HepG2 (cell line): ENCODE results near the gene IGFBP6. TPM values are rescaled to one million over a fixed set of nuclear protein-coding genes. Genes with fewer than 3 reads are reported as not detected.

Source experiments
- ATAC-seq: fragments of 200-7000 bp; cut with Tn5 transposase; 3 replicates; pipeline ENCODE4 v1.9.1; 2020; ENCODE audit warnings: mild to moderate bottlenecking, moderate library complexity
- BruUV-seq: library from RNA; stranded (reverse); fragments of 400-500 nt; replicated peaks from 2 replicates; lab custom pipeline; 2021; lab: Mats Ljungman, UMichigan
- CTCF ChIA-PET: fragments of 300-600 bp; formaldehyde crosslinking; extraction: SDS; loops from one replicate; lab custom pipeline; 2021; ENCODE audit warnings: low total read pairs, inconsistent platforms, low intra/inter-chr PET ratio; lab: Yijun Ruan, JAX
- POLR2A ChIA-PET: fragments of 350-600 bp; sonication (Branson Sonifier 250); formaldehyde crosslinking; loops from one replicate; lab custom pipeline; 2020; ENCODE audit warnings: antibody characterized with exemption, inconsistent platforms; lab: Yijun Ruan, JAX
- DNase-seq: peaks from one replicate; pipeline ENCODE4 v3.0.0-alpha.2; 2015; ENCODE audit warnings: low spot score
- FAIRE-seq: peaks from 3 replicates; lab custom pipeline; 2011; peaks lifted over from hg19 to GRCh38; lab: Jason Lieb, UNC
- H2AFZ ChIP-seq: one replicate; pipeline ENCODE4 v1.6.1; 2011; ENCODE audit warnings: low read length, inconsistent platforms
- H3K27ac ChIP-seq: fragments of 300-600 bp; 3 replicates; pipeline ENCODE4 v1.8.0; 2011; ENCODE audit warnings: mixed run types, mild to moderate bottlenecking, mixed read lengths, low read length, inconsistent platforms; ENCODE audit not compliant: insufficient read depth; ENCODE audit errors: extremely low read length
- H3K27me3 ChIP-seq, 2 experiments: fragments of 200-600 bp in 1 of 2; 2 replicates in 1 of 2; 3 replicates in 1 of 2; pipeline versions ENCODE4 v1.6.0 to v1.8.0; 2011; ENCODE audit warnings: low read length in 2 of 2, mild to moderate bottlenecking in 2 of 2, moderate library complexity in 2 of 2, inconsistent platforms in 1 of 2; ENCODE audit not compliant: insufficient read depth in 2 of 2, control insufficient read depth in 1 of 2
- H3K36me3 ChIP-seq, 2 experiments: fragments of 200-600 bp in 1 of 2; replicated peaks in 1 of 2; 2 replicates in 1 of 2; 3 replicates in 1 of 2; pipeline versions ENCODE4 v1.5.1 to v1.8.0; 2011; ENCODE audit warnings: low read length in 2 of 2, inconsistent platforms in 1 of 2; ENCODE audit not compliant: insufficient read depth in 2 of 2, control insufficient read depth in 1 of 2
- H3K4me1 ChIP-seq: 2 replicates; pipeline ENCODE4 v1.5.1; 2012; ENCODE audit warnings: low read length, inconsistent platforms; ENCODE audit not compliant: insufficient read depth
- H3K4me2 ChIP-seq: 2 replicates; pipeline ENCODE4 v1.6.0; 2011; ENCODE audit warnings: low read depth, low read length, inconsistent platforms
- H3K4me3 ChIP-seq, 3 experiments: fragments of 200-600 bp in 1 of 3; sonication (generic), shearing (Covaris generic) in 1 of 3; replicated peaks in 1 of 3; 2 replicates each; pipeline ENCODE4 v1.5.1; 2011 to 2016; ENCODE audit warnings: low read length in 3 of 3, inconsistent platforms in 2 of 3, low read depth in 2 of 3, mild to moderate bottlenecking in 2 of 3, control low read depth in 1 of 3, mixed read lengths in 1 of 3; ENCODE audit not compliant: insufficient read depth in 1 of 3
- H3K79me2 ChIP-seq: one replicate; pipeline ENCODE4 v1.6.1; 2011; ENCODE audit warnings: low read length, inconsistent platforms; ENCODE audit not compliant: insufficient read depth
- H3K9ac ChIP-seq: 2 replicates; pipeline ENCODE4 v1.6.0; 2011; ENCODE audit warnings: mild to moderate bottlenecking, low read depth, low read length, inconsistent platforms; ENCODE audit not compliant: insufficient read depth
- H3K9me3 ChIP-seq: 2 replicates; pipeline ENCODE4 v1.5.1; 2012; ENCODE audit warnings: mild to moderate bottlenecking, low read length
- H4K20me1 ChIP-seq: 2 replicates; pipeline ENCODE4 v1.6.0; 2011; ENCODE audit warnings: inconsistent platforms, mild to moderate bottlenecking, low read length, moderate library complexity; ENCODE audit not compliant: insufficient read depth
- GLI4 ChIP-seq: sonication (generic); formaldehyde crosslinking; IDR thresholded peaks from 2 replicates; pipeline ENCODE4 v1.5.1; 2020; ENCODE audit warnings: missing genetic modification reagents, mild to moderate bottlenecking, moderate library complexity, borderline replicate concordance
- HNF4A ChIP-seq: sonication (generic); formaldehyde crosslinking; IDR thresholded peaks from 2 replicates; pipeline ENCODE4 v1.4.0; 2020; ENCODE audit warnings: missing genetic modification reagents
- MED13 ChIP-seq: sonication (generic); formaldehyde crosslinking; IDR thresholded peaks from 2 replicates; pipeline ENCODE4 v1.5.0; 2020; ENCODE audit warnings: missing genetic modification reagents
- MTF1 ChIP-seq: sonication (generic); formaldehyde crosslinking; IDR thresholded peaks from 2 replicates; pipeline ENCODE4 v1.5.0; 2020; ENCODE audit warnings: missing genetic modification reagents
- RFX1 ChIP-seq: fragments of 450-650 bp; IDR thresholded peaks from 2 replicates; pipeline ENCODE4 v1.6.1; 2017
- SCMH1 ChIP-seq: sonication (generic); formaldehyde crosslinking; IDR thresholded peaks from 2 replicates; pipeline ENCODE4 v1.9.0; 2021; ENCODE audit warnings: missing genetic modification reagents, mild to moderate bottlenecking, borderline replicate concordance
- ZNF10 ChIP-seq: sonication (generic); formaldehyde crosslinking; IDR thresholded peaks from 2 replicates; pipeline ENCODE4 v1.4.0; 2020; ENCODE audit warnings: mild to moderate bottlenecking, low read depth, missing genetic modification reagents, borderline replicate concordance
- ZNF207 ChIP-seq: fragments of 450-650 bp; IDR thresholded peaks from 2 replicates; pipeline ENCODE4 v1.6.1; 2016; ENCODE audit warnings: antibody characterized with exemption, borderline replicate concordance
- ZNF740 ChIP-seq: sonication (generic); formaldehyde crosslinking; IDR thresholded peaks from 2 replicates; pipeline ENCODE4 v1.4.0; 2020; ENCODE audit warnings: missing genetic modification reagents
- WGBS: methylation state at CpG from one replicate; pipeline ENCODE4 v1.1.6; 2017; ENCODE audit warnings: low lambda C conversion rate; 5-methylcytosine and 5-hydroxymethylcytosine counted together
- in situ Hi-C: cut with HindIII; loops from 2 replicates; pipeline ENCODE4 v1.10.0; 2017; ENCODE audit warnings: low pct_unique_long_range_greater_than_20kb; ENCODE audit not compliant: extremely low pct_ligation_motif_present
- intact Hi-C: fragments of 100-400 bp; cut with micrococcal nuclease; formaldehyde crosslinking; loops from one replicate; pipeline ENCODE4 v1.10.0; 2022; ENCODE audit not compliant: unreplicated experiment
- polyA plus RNA-seq, 8 experiments: library from polyadenylated mRNA; depleted of rRNA in 3 of 8; stranded (reverse) in 7 of 8; unstranded in 1 of 8; fragments of >200 nt; fragmentation: Illumina TruSeq in 4 of 8; extraction: Trizol in 4 of 8; gene quantifications; 2 replicates each; pipeline versions ENCODE4 v1.2.1 to v1.2.3, GENCODE V29; 2011 to 2016; ENCODE audit warnings: low read depth in 4 of 8, missing spikeins in 1 of 8, mixed read lengths in 1 of 8; ENCODE audit not compliant: insufficient read depth in 1 of 8
- total RNA-seq, 5 experiments: library from RNA; depleted of rRNA; stranded (reverse); fragments of >200 nt; fragmentation: Illumina TruSeq; extraction: Trizol; gene quantifications; 2 replicates each; pipeline ENCODE4 v1.2.3, GENCODE V29; 2016; ENCODE audit warnings: low read depth in 1 of 5

IGFBP6 gene
- total and polyA plus RNA-seq, 2 of the 13 experiments (the other 11 are each of a cell fraction or from before 2014, with no cell fraction given): 3.9 to 25.2 TPM

- TF ChIP-seq ZNF10 (no peak), MTF1 (CRISPR knock-in tag) (no peak), ZNF207 (no peak), MED13 (CRISPR knock-in tag) (no peak), ZNF740 (CRISPR knock-in tag) (no peak), HNF4A (CRISPR knock-in tag) (no peak), SCMH1 (CRISPR knock-in tag) (no peak), GLI4 (CRISPR knock-in tag) (no peak)
Measured at GRCh38 chr12:53056296-53056695, 41.2 kb upstream of the IGFBP6 start (continued).

- no peak overlapping the region for H3K4me2 ChIP-seq
- 97% methylated on average over 7 of the region's 7 CpGs for WGBS
Measured at GRCh38 chr12:53056901-53057300, 40.6 kb upstream of the IGFBP6 start.

More at GRCh38 chr12:53056901-53057300, 40.6 kb upstream of the IGFBP6 start:
- no peak for TF ChIP-seq RFX1
- TF ChIP-seq, all 625 proteins: peak for 0
- intact Hi-C loops (no loop called here), in situ Hi-C loops (no loop called here)
- no peak overlapping the region for H2AFZ ChIP-seq
- peaks cover 6% of the 10 kb centered on the region for H3K79me2 ChIP-seq
- no peaks in the 10 kb centered on the region for H3K27me3 ChIP-seq
- BruUV-seq: no TSS peak
- 0 out of 5 replicates have a peak, but pooled peaks cover 0 to 7% of the 10 kb centered on the region in 2 experiments for H3K36me3 ChIP-seq
- no peak for DNase-seq
- no peaks in the 10 kb centered on the region for H4K20me1 ChIP-seq
- CTCF ChIA-PET: no interaction called here
- H3K27ac ChIP-seq: no peak overlapping the region
- no peak for ATAC-seq
- H3K9me3 ChIP-seq: no peaks in the 10 kb centered on the region
- no peak overlapping the region for H3K9ac ChIP-seq
- no peak for FAIRE-seq
- H3K4me1 ChIP-seq: peaks cover 41% of the 10 kb centered on the region
- POLR2A ChIA-PET: interaction anchor here (1.1 to 4.6 kb wide), 3 partner anchors 9 to 46 kb away, joined by 3 to 23 read pairs (median 4); partner anchors contain the start of gene SOAT2
- H3K4me3 ChIP-seq: no peak overlapping the region
